Uterus (tissue), 4 donors: Measurements from ENCODE around the gene GSK3B. TPM values are rescaled to one million over a fixed set of nuclear protein-coding genes. Genes with fewer than 3 reads are reported as not detected.

ENCODE experiments used
- DNase-seq, 2 donors: peaks; one replicate each; pipeline ENCODE4 v3.0.0-alpha.2; 2019 to 2020
- H3K27ac ChIP-seq, 2 donors: fragments of 200-600 bp; sonication (generic); 1 replicate in 1 of 2; 2 replicates in 1 of 2; pipeline ENCODE4 v1.5.1; 2016 to 2018
- H3K27me3 ChIP-seq, 2 donors: fragments of 200-600 bp; sonication (generic); one replicate each; pipeline ENCODE4 v1.5.1; 2018 to 2019; ENCODE audit warnings: control low read depth in 1 of 2
- H3K36me3 ChIP-seq, 2 donors: fragments of 200-600 bp; sonication (generic); one replicate each; pipeline ENCODE4 v1.5.1; 2019; ENCODE audit warnings: control low read depth in 1 of 2
- H3K4me1 ChIP-seq, 2 donors: fragments of 200-600 bp; sonication (generic); one replicate each; pipeline ENCODE4 v1.5.1; 2018 to 2019; ENCODE audit warnings: control low read depth in 1 of 2
- H3K4me3 ChIP-seq, 2 donors: fragments of 200-600 bp; sonication (generic); 1 replicate in 1 of 2; 2 replicates in 1 of 2; pipeline ENCODE4 v1.5.1; 2018 to 2019; ENCODE audit warnings: mild to moderate bottlenecking in 1 of 2
- H3K9me3 ChIP-seq, 2 donors: fragments of 200-600 bp; sonication (generic); one replicate each; pipeline ENCODE4 v1.5.1; 2019; ENCODE audit warnings: control low read depth in 1 of 2
- CTCF ChIP-seq, 4 experiments: fragments of 200-600 bp in 2 of 4; fragments of 450-650 bp in 2 of 4; sonication (generic) in 2 of 4; IDR thresholded peaks; one replicate each; pipeline ENCODE4 v1.5.1; 2016 to 2019; ENCODE audit warnings: antibody characterized with exemption in 4 of 4, mild to moderate bottlenecking in 2 of 4, moderate library complexity in 1 of 4
- POLR2A ChIP-seq, 2 donors: fragments of 450-650 bp; IDR thresholded peaks; one replicate each; pipeline ENCODE4 v1.6.1; 2016; ENCODE audit warnings: antibody characterized with exemption in 2 of 2, mild to moderate bottlenecking in 1 of 2, moderate library complexity in 1 of 2
- intact Hi-C: fragments of 100-400 bp; cut with DNase I; formaldehyde crosslinking; loops from one replicate; pipeline ENCODE4 v1.15.1; 2023; ENCODE audit warnings: low total_unique reads
- total RNA-seq, 4 donors: library from RNA; depleted of rRNA in 3 of 4; stranded (reverse); fragments of >200 nt in 3 of 4; gene quantifications; one replicate each; pipeline versions ENCODE4 v1.1.0 to v1.2.4, GENCODE V29; 2014 to 2023
- donor health status: DM: yes; HTN: yes; CAD: no.

Gene GSK3B
- total RNA-seq, 4 donors from 2014 or later, result 13.5 to 53.8 (median 31.3) TPM

GRCh38 chr3:119967353-119968006 lies 126.8 kb downstream of the GSK3B start:
- H3K4me3 ChIP-seq, result no peak overlapping the region
- TF ChIP-seq POLR2A (IDR thresholded peaks at IDR 0.05), result no peak
- no peak for TF ChIP-seq CTCF (IDR thresholded peaks at IDR 0.05)
- intact Hi-C loops, result no loop called here
- H3K27me3 ChIP-seq, result no peaks in the 10 kb centered on the region
- DNase-seq, result no peak
- no peaks in the 10 kb centered on the region for H3K4me1 ChIP-seq
- no peak overlapping the region for H3K27ac ChIP-seq
- H3K9me3 ChIP-seq, result no peaks in the 10 kb centered on the region
- H3K36me3 ChIP-seq, result no peaks in the 10 kb centered on the region

GRCh38 chr3:119965692-119966091 lies 128.6 kb downstream of the GSK3B start:
- Histone ChIP-seq H3K9me3 (no peaks in the 10 kb centered on the region), H3K4me1 (no peaks in the 10 kb centered on the region), H3K4me3 (no peak overlapping the region), H3K27ac (no peak overlapping the region), H3K36me3 (no peaks in the 10 kb centered on the region), H3K27me3 (no peaks in the 10 kb centered on the region)
- TF ChIP-seq CTCF (IDR thresholded peaks at IDR 0.05) (no peak), POLR2A (IDR thresholded peaks at IDR 0.05) (no peak)
- intact Hi-C loops, result no loop called here
- DNase-seq, result no peak

GRCh38 chr3:119964294-119964693 lies 130.0 kb downstream of the GSK3B start:
- no peaks in the 10 kb centered on the region for H3K36me3 ChIP-seq
- no peak overlapping the region for H3K27ac ChIP-seq
- TF ChIP-seq POLR2A (IDR thresholded peaks at IDR 0.05) (no peak), CTCF (IDR thresholded peaks at IDR 0.05) (no peak)

GRCh38 chr3:119955972-119956371 lies 138.3 kb downstream of the GSK3B start:
- TF ChIP-seq POLR2A (IDR thresholded peaks at IDR 0.05), result no peak
- TF ChIP-seq CTCF (IDR thresholded peaks at IDR 0.05), result no peak
- Histone ChIP-seq H3K9me3 (no peaks in the 10 kb centered on the region), H3K27ac (no peak overlapping the region), H3K4me3 (no peak overlapping the region), H3K36me3 (no peaks in the 10 kb centered on the region), H3K4me1 (no peaks in the 10 kb centered on the region), H3K27me3 (no peaks in the 10 kb centered on the region)
- intact Hi-C loops, result loop anchor here (10.0 kb wide), 1 partner anchor 1031 kb away; no protein-coding TSS in a partner anchor
- DNase-seq, result no peak

More at GRCh38 chr3:119964294-119964693, 130.0 kb downstream of the GSK3B start:
- H3K4me1 ChIP-seq, result no peaks in the 10 kb centered on the region
- H3K9me3 ChIP-seq, result no peaks in the 10 kb centered on the region
- intact Hi-C loops, result no loop called here
- no peaks in the 10 kb centered on the region for H3K27me3 ChIP-seq
- no peak overlapping the region for H3K4me3 ChIP-seq
- DNase-seq, result no peak

- intact Hi-C loops, result loop anchor here (10.0 kb wide), 1 partner anchor 1026 kb away; no protein-coding TSS in a partner anchor
- no peaks in the 10 kb centered on the region for H3K4me1 ChIP-seq
- no peak overlapping the region for H3K27ac ChIP-seq
- no peaks in the 10 kb centered on the region for H3K36me3 ChIP-seq
- H3K27me3 ChIP-seq, result no peaks in the 10 kb centered on the region
- H3K9me3 ChIP-seq, result no peaks in the 10 kb centered on the region
- no peak for TF ChIP-seq POLR2A (IDR thresholded peaks at IDR 0.05)
- no peak for TF ChIP-seq CTCF (IDR thresholded peaks at IDR 0.05)
- no peak for DNase-seq
- H3K4me3 ChIP-seq, result no peak overlapping the region
Observed at GRCh38 chr3:119950666-119951325, 143.5 kb downstream of the GSK3B start.
